K562 (cell line): ENCODE measurements around the gene LDLRAD3. TPM values are rescaled to one million over a fixed set of nuclear protein-coding genes. Genes with fewer than 3 reads are reported as not detected.

Experiments
- ATAC-seq: fragments of 200-7000 bp; cut with Tn5 transposase; 3 replicates; pipeline ENCODE4 v1.9.1; 2020; ENCODE audit warnings: moderate library complexity
- BruUV-seq: library from RNA; stranded (reverse); fragments of 400-500 nt; replicated peaks from 2 replicates; lab custom pipeline; 2021; lab: Mats Ljungman, UMichigan
- CTCF ChIA-PET: fragments of 300-600 bp; formaldehyde crosslinking; extraction: SDS; loops from one replicate; lab custom pipeline; 2021; ENCODE audit warnings: low intra/inter-chr PET ratio; lab: Yijun Ruan, JAX
- POLR2A ChIA-PET: fragments of 300-600, 350-650 bp; sonication (Branson Sonifier 250); formaldehyde crosslinking; extraction: SDS; loops from one replicate; lab custom pipeline; 2021; ENCODE audit warnings: antibody characterized with exemption, inconsistent platforms; lab: Yijun Ruan, JAX
- DNase-seq, 4 experiments: peaks; one replicate each; pipeline versions ENCODE4 v3.0.0 to v3.0.0-alpha.2; 2011 to 2018; ENCODE audit warnings: low spot score in 3 of 4, mixed read lengths in 3 of 4; ENCODE audit errors: extremely low read depth in 1 of 4
- FAIRE-seq: peaks from 2 replicates; lab custom pipeline; 2011; peaks lifted over from hg19 to GRCh38; lab: Jason Lieb, UNC
- H2AFZ ChIP-seq: 2 replicates; pipeline ENCODE4 v1.6.0; 2011; ENCODE audit warnings: low read depth, low read length, control low read depth, inconsistent platforms
- H3K27ac ChIP-seq: fragments of 200-600 bp; 3 replicates; pipeline ENCODE4 v1.8.0; 2011; ENCODE audit warnings: low read depth, mild to moderate bottlenecking, control low read depth, inconsistent platforms, low read length, moderate library complexity, mixed read lengths; ENCODE audit errors: extremely low read depth
- H3K27me3 ChIP-seq, 2 experiments: fragments of 300-600 bp in 1 of 2; 2 replicates in 1 of 2; 3 replicates in 1 of 2; pipeline versions ENCODE4 v1.6.0 to v1.8.0; 2011; ENCODE audit warnings: inconsistent platforms in 2 of 2, low read length in 2 of 2, mild to moderate bottlenecking in 1 of 2, mixed read lengths in 1 of 2, moderate library complexity in 1 of 2; ENCODE audit not compliant: control insufficient read depth in 2 of 2, insufficient read depth in 2 of 2
- H3K36me3 ChIP-seq: fragments of 300-600 bp; 3 replicates; pipeline ENCODE4 v1.8.0; 2011; ENCODE audit warnings: mild to moderate bottlenecking, low read length, inconsistent platforms; ENCODE audit not compliant: control insufficient read depth, insufficient read depth
- H3K4me1 ChIP-seq, 2 experiments: fragments of 200-600 bp in 1 of 2; replicated peaks in 1 of 2; 2 replicates in 1 of 2; 3 replicates in 1 of 2; pipeline versions ENCODE4 v1.5.1 to v1.8.0; 2011; ENCODE audit warnings: inconsistent platforms in 2 of 2, low read length in 2 of 2, mild to moderate bottlenecking in 1 of 2, mixed read lengths in 1 of 2, moderate library complexity in 1 of 2; ENCODE audit not compliant: control insufficient read depth in 2 of 2, insufficient read depth in 2 of 2
- H3K4me2 ChIP-seq: 2 replicates; pipeline ENCODE4 v1.6.1; 2011; ENCODE audit warnings: low read length, control low read depth, inconsistent platforms, mixed read lengths; ENCODE audit not compliant: insufficient read depth
- H3K4me3 ChIP-seq: fragments of 200-600 bp; sonication (generic), shearing (Covaris generic); 2 replicates; pipeline ENCODE4 v1.5.1; 2016; ENCODE audit warnings: control low read depth, inconsistent platforms
- H3K79me2 ChIP-seq: fragments of 200-600 bp; 3 replicates; pipeline ENCODE4 v1.8.0; 2011; ENCODE audit warnings: low read length, inconsistent platforms; ENCODE audit not compliant: control insufficient read depth, insufficient read depth
- H3K9ac ChIP-seq, 2 experiments: 2 replicates each; pipeline versions ENCODE4 v1.6.0 to v1.6.1; 2011; ENCODE audit warnings: low read depth in 2 of 2, low read length in 2 of 2, control low read depth in 1 of 2, inconsistent platforms in 1 of 2, mild to moderate bottlenecking in 1 of 2, mixed read lengths in 1 of 2; ENCODE audit not compliant: insufficient read depth in 1 of 2
- H3K9me1 ChIP-seq: one replicate; pipeline ENCODE4 v1.6.0; 2011; ENCODE audit warnings: inconsistent platforms, mild to moderate bottlenecking, low read length, moderate library complexity; ENCODE audit not compliant: control insufficient read depth, insufficient read depth
- H3K9me3 ChIP-seq: replicated peaks from 2 replicates; pipeline ENCODE4 v1.5.1; 2011; ENCODE audit warnings: low read depth, low read length, inconsistent platforms; ENCODE audit not compliant: control insufficient read depth, insufficient read depth
- H4K20me1 ChIP-seq: replicated peaks from 2 replicates; pipeline ENCODE4 v1.6.1; 2011; ENCODE audit warnings: low read length, inconsistent platforms, mixed read lengths; ENCODE audit not compliant: control insufficient read depth, insufficient read depth
- ARHGAP35 ChIP-seq: fragments of 450-650 bp; IDR thresholded peaks from 2 replicates; pipeline ENCODE4 v1.6.1; 2018; ENCODE audit not compliant: partially characterized antibody
- CBFA2T3 ChIP-seq: fragments of 450-650 bp; IDR thresholded peaks from 2 replicates; pipeline ENCODE4 v1.6.1; 2017
- GTF2E2 ChIP-seq: fragments of 200-800 bp; sonication (Bioruptor generic); IDR thresholded peaks from 2 replicates; pipeline ENCODE4 v1.6.1; 2016; ENCODE audit warnings: missing genetic modification characterization, missing compliant biosample characterization
- HOXB6 ChIP-seq: fragments of 250-450 bp; sonication (Bioruptor Pico); IDR thresholded peaks from 2 replicates; pipeline ENCODE4 v1.5.1; 2022; ENCODE audit warnings: mild to moderate bottlenecking, borderline replicate concordance
- ILF3 ChIP-seq: fragments of 450-650 bp; IDR thresholded peaks from 2 replicates; pipeline ENCODE4 v1.6.1; 2018; ENCODE audit warnings: antibody characterized with exemption, mild to moderate bottlenecking, moderate library complexity, borderline replicate concordance
- MYNN ChIP-seq, 2 experiments: sonication (generic); formaldehyde crosslinking in 1 of 2; IDR thresholded peaks; 2 replicates each; pipeline versions ENCODE4 v1.5.0 to v1.6.1; 2016 to 2020; ENCODE audit warnings: antibody characterized with exemption in 1 of 2, missing genetic modification reagents in 1 of 2
- POU5F1 ChIP-seq: fragments of 150-350 bp; IDR thresholded peaks from 2 replicates; pipeline ENCODE4 v1.6.1; 2014; ENCODE audit warnings: borderline replicate concordance, low read length, low read depth, mild to moderate bottlenecking; ENCODE audit not compliant: partially characterized antibody
- U2AF2 ChIP-seq: fragments of 200-400 bp; formaldehyde crosslinking; optimal IDR thresholded peaks from 2 replicates; pipeline ENCODE3; 2017; ENCODE audit warnings: low read depth, mild to moderate bottlenecking, low read length
- WGBS: fragments of 100-300 bp; shearing (Covaris generic); methylation state at CpG from one replicate; pipeline ENCODE4 v1.1.6; 2016; ENCODE audit warnings: low coverage, mixed read lengths; ENCODE audit not compliant: insufficient coverage; ENCODE audit errors: missing lambda C conversion rate; 5-methylcytosine and 5-hydroxymethylcytosine counted together
- in situ Hi-C: fragments of 300-500 bp; cut with MboI; formaldehyde crosslinking; loops from 4 replicates; pipeline ENCODE4 v1.15.0; 2018; ENCODE audit warnings: inconsistent platforms, mixed read lengths
- intact Hi-C: fragments of 100-400 bp; cut with micrococcal nuclease; formaldehyde crosslinking; loops from 2 replicates; pipeline ENCODE4 v1.14.2; 2022
- polyA plus RNA-seq, 8 experiments: library from polyadenylated mRNA; depleted of rRNA in 4 of 8; stranded (reverse) in 5 of 8; unstranded in 3 of 8; fragments of >200 nt; fragmentation: Nextera tagmentation in 2 of 8; fragmentation: Illumina TruSeq in 1 of 8; extraction: Ambion mirVana in 2 of 8; extraction: Trizol in 1 of 8; gene quantifications; 2 replicates each; pipeline versions ENCODE4 v1.2.1 to v1.2.3, GENCODE V29; 2011 to 2014; ENCODE audit warnings: inconsistent platforms in 1 of 8, missing spikeins in 1 of 8
- total RNA-seq, 7 experiments: library from RNA; depleted of rRNA in 6 of 7; stranded (reverse); fragments of >200 nt in 6 of 7; fragmentation: Illumina TruSeq in 2 of 7; extraction: Trizol in 2 of 7; gene quantifications; 2 replicates each; pipeline versions ENCODE4 v1.2.1 to v1.2.3, GENCODE V29; 2011 to 2021; ENCODE audit warnings: low replicate concordance in 1 of 7
- TF ChIP-seq, protein P1 (sequence below): fragments of 250-450 bp; sonication (Bioruptor Pico); IDR thresholded peaks from 2 replicates; pipeline ENCODE4 v1.4.0; 2020; ENCODE audit warnings: mild to moderate bottlenecking, moderate library complexity
- TF ChIP-seq, protein P2 (sequence below): sonication (generic); formaldehyde crosslinking; IDR thresholded peaks from 2 replicates; pipeline ENCODE4 v1.8.0; 2022; ENCODE audit warnings: missing genetic modification reagents, mild to moderate bottlenecking, borderline replicate concordance

The LDLRAD3 gene
- total and polyA plus RNA-seq, 9 of the 15 experiments (the other 6 are each of a cell fraction or from before 2014, with no cell fraction given), result 0.73 to 7.2 (median 3.5) TPM

DNA sequence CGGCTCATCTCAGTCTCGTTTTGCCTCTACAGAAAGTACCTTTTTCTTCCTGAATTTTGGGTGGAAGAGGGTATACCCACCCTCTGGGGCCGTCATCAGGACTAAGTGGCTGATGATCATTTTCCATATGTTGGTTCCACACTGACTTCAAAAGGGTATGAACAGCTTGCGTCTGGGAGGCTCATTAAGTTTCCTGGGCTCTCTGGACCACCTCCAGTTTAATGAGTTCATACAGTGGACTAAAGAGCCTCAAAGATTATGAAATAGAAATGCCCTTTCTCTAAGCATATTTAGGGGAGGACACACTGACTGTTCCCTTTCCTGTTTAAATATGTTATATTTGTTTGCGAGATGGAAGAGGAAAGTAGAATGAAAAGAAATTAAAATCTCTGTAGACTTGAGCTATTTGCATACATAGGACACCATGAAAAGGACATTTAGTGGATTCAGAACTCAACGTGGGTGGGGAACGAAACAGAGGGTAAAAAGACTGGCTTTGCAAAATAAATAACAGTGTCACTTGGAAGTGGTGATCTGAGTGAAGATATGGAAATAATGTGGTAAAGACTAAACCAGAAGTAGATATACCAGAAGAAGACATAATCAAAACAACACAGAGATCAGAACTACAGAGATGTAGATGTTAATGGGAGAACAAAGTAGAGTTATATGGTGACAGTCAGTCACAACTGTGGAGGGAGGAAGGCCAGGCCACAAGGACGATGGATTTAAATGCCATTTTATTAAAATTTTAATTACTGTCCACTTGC, 18.7 kb downstream of the LDLRAD3 start:
- 0 out of 2 replicates have a peak, but pooled peaks cover 2% of the 10 kb centered on the region for H3K9me3 ChIP-seq
- no peak overlapping the region for H2AFZ ChIP-seq
- no peaks in the 10 kb centered on the region for H3K9me1 ChIP-seq
- intact Hi-C loops (loop anchor here (10.0 kb wide), 1 partner anchor 62 kb away; no protein-coding TSS in a partner anchor), in situ Hi-C loops (no loop called here)
- TF ChIP-seq, protein P1, sequence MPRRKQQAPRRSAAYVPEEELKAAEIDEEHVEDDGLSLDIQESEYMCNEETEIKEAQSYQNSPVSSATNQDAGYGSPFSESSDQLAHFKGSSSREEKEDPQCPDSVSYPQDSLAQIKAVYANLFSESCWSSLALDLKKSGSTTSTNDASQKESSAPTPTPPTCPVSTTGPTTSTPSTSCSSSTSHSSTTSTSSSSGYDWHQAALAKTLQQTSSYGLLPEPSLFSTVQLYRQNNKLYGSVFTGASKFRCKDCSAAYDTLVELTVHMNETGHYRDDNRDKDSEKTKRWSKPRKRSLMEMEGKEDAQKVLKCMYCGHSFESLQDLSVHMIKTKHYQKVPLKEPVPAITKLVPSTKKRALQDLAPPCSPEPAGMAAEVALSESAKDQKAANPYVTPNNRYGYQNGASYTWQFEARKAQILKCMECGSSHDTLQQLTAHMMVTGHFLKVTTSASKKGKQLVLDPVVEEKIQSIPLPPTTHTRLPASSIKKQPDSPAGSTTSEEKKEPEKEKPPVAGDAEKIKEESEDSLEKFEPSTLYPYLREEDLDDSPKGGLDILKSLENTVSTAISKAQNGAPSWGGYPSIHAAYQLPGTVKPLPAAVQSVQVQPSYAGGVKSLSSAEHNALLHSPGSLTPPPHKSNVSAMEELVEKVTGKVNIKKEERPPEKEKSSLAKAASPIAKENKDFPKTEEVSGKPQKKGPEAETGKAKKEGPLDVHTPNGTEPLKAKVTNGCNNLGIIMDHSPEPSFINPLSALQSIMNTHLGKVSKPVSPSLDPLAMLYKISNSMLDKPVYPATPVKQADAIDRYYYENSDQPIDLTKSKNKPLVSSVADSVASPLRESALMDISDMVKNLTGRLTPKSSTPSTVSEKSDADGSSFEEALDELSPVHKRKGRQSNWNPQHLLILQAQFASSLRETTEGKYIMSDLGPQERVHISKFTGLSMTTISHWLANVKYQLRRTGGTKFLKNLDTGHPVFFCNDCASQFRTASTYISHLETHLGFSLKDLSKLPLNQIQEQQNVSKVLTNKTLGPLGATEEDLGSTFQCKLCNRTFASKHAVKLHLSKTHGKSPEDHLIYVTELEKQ (CRISPR knock-in tag), result no peak
- TF ChIP-seq, protein P2, sequence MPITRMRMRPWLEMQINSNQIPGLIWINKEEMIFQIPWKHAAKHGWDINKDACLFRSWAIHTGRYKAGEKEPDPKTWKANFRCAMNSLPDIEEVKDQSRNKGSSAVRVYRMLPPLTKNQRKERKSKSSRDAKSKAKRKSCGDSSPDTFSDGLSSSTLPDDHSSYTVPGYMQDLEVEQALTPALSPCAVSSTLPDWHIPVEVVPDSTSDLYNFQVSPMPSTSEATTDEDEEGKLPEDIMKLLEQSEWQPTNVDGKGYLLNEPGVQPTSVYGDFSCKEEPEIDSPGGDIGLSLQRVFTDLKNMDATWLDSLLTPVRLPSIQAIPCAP, result no peak
- TF ChIP-seq POU5F1 (no peak), GTF2E2 (tag) (no peak), CBFA2T3 (no peak), MYNN (IDR thresholded peaks at IDR 0.05) (no peak), MYNN (CRISPR knock-in tag; IDR thresholded peaks at IDR 0.05) (no peak), ARHGAP35 (no peak), U2AF2 (no peak), HOXB6 (CRISPR knock-in tag) (no peak), ILF3 (no peak)
- ATAC-seq (no peak), DNase-seq (no peak), FAIRE-seq (no peak)
- no peak overlapping the region for H3K4me3 ChIP-seq
- H3K79me2 ChIP-seq, result no peaks in the 10 kb centered on the region
- CTCF ChIA-PET, result no interaction called here
- POLR2A ChIA-PET, result no interaction called here
- no peaks in the 10 kb centered on the region for H3K4me1 ChIP-seq
- H3K4me2 ChIP-seq, result no peak overlapping the region
- no peaks in the 10 kb centered on the region for H4K20me1 ChIP-seq
- H3K27me3 ChIP-seq, result peaks cover 0 to 11% of the 10 kb centered on the region in 2 experiments; a peak in 1 of 5 replicates
- no peak overlapping the region for H3K27ac ChIP-seq
- WGBS, result 14% methylated on average over 8 of the region's 8 CpGs
- H3K9ac ChIP-seq, result no peak overlapping the region
- no peaks in the 10 kb centered on the region for H3K36me3 ChIP-seq
- BruUV-seq, result no TSS peak
